SK-N-SH (cell line): ENCODE data around the gene CALB2.

ENCODE experiments used
- MAX ChIP-seq: IDR thresholded peaks from 2 replicates; pipeline ENCODE4 v1.4.0; 2012; ENCODE audit warnings: low read depth
- USF1 ChIP-seq: IDR thresholded peaks from 2 replicates; pipeline ENCODE4 v1.4.0; 2012; ENCODE audit warnings: low read depth, borderline replicate concordance

GRCh38 chr16:71373073-71373472 lies 14.6 kb downstream of the CALB2 start:
- TF ChIP-seq MAX (no peak), USF1 (no peak)
